ENCODE data around the gene TCOF1. TPM values are rescaled to one million over a fixed set of nuclear protein-coding genes. Genes with fewer than 3 reads are reported as not detected.

The TCOF1 gene
- total RNA-seq, 2 experiments from 2014 or later: 61.3 to 108 TPM

DNA sequence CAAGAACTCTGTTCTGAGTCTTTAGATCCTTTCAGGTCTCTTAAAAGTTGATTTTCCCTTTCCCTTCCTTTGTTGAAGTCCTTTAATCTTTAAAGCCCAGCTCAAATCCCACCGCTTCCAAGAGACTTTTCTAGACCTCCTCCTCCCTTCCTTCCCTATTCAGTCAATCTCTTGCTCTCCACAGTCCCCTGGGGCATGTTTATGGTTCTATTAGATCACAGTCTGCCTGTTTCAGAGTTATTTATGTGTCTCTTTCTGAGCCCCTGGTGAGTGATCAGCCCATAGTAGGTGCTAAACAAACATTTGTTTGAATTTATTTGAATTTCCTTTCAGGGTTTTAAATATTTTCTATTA, 47.6 kb upstream of the TCOF1 start:
- Histone ChIP-seq H3K4me1 (ENCODE audit: insufficient read depth, low read length, poor library complexity, severe bottlenecking) (no peaks in the 10 kb centered on the region), H3K9me3 (ENCODE audit: low read length) (no peaks in the 10 kb centered on the region), H3K4me2 (ENCODE audit: low read length) (no peak overlapping the region), H2AFZ (ENCODE audit: low read length) (no peak overlapping the region), H3K27ac (ENCODE audit: low read depth, low read length, poor library complexity, severe bottlenecking) (no peak overlapping the region), H3K36me3 (ENCODE audit: insufficient read depth, low read length) (no peaks in the 10 kb centered on the region), H3K4me3 (ENCODE audit: low read depth, low read length, poor library complexity, severe bottlenecking) (no peak overlapping the region), H3K79me2 (ENCODE audit: insufficient read depth, low read depth, low read length) (no peaks in the 10 kb centered on the region), H3K9me2 (ENCODE audit: insufficient read depth, low read length) (no peaks in the 10 kb centered on the region), H4K20me1 (ENCODE audit: insufficient read depth, low read length) (no peaks in the 10 kb centered on the region)
- POLR2A ChIA-PET: interaction anchor here (1.0 to 1.2 kb wide), 2 partner anchors 10 to 18 kb away, joined by 3 read pairs; no protein-coding TSS in a partner anchor
- BruUV-seq (replicated peaks): no TSS peak
- intact Hi-C loops (cut with micrococcal nuclease; ENCODE audit: unreplicated experiment): no loop called here
- CTCF ChIA-PET (ENCODE audit: unreplicated experiment): no interaction called here
- TF ChIP-seq EZH2phosphoT487 (IDR thresholded peaks at IDR 0.05; ENCODE audit: borderline replicate concordance, low read depth, low read length): no peak
- TF ChIP-seq, protein P1, sequence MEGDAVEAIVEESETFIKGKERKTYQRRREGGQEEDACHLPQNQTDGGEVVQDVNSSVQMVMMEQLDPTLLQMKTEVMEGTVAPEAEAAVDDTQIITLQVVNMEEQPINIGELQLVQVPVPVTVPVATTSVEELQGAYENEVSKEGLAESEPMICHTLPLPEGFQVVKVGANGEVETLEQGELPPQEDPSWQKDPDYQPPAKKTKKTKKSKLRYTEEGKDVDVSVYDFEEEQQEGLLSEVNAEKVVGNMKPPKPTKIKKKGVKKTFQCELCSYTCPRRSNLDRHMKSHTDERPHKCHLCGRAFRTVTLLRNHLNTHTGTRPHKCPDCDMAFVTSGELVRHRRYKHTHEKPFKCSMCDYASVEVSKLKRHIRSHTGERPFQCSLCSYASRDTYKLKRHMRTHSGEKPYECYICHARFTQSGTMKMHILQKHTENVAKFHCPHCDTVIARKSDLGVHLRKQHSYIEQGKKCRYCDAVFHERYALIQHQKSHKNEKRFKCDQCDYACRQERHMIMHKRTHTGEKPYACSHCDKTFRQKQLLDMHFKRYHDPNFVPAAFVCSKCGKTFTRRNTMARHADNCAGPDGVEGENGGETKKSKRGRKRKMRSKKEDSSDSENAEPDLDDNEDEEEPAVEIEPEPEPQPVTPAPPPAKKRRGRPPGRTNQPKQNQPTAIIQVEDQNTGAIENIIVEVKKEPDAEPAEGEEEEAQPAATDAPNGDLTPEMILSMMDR (conservative IDR thresholded peaks at IDR 0.05; ENCODE audit: low read length): no peak
- no peak for DNase-seq (ENCODE audit: low spot score)

DNA sequence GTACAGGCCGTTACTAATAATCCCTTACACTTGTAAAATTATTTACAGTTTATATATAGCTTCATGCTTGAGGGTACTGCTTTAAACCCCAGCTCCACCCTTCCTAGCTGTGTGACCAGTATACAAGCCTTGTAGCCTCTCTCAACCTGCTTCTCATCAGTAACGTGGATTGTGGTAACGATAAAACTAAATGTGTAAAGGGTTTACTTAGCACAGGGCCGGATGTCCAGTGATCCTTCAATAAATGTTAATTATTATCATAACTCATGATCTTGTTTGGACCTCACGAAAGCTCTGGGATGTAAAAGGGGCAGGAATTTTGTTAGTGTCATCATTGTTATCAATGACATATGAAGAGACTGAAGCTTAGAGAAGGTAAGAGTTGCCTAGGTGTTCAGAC, 47.3 kb upstream of the TCOF1 start:
- CTCF ChIA-PET (ENCODE audit: unreplicated experiment): no interaction called here
- DNase-seq (ENCODE audit: low spot score): no peak
- no peak overlapping the region for H3K4me3 ChIP-seq (ENCODE audit: low read depth, low read length, poor library complexity, severe bottlenecking)
- no TSS peak for BruUV-seq (replicated peaks)
- H3K79me2 ChIP-seq (ENCODE audit: insufficient read depth, low read depth, low read length): no peaks in the 10 kb centered on the region
- H3K9me3 ChIP-seq (ENCODE audit: low read length): no peaks in the 10 kb centered on the region
- no peaks in the 10 kb centered on the region for H4K20me1 ChIP-seq (ENCODE audit: insufficient read depth, low read length)
- TF ChIP-seq, protein P1 (conservative IDR thresholded peaks at IDR 0.05; ENCODE audit: low read length): no peak
- no peak for TF ChIP-seq EZH2phosphoT487 (IDR thresholded peaks at IDR 0.05; ENCODE audit: borderline replicate concordance, low read depth, low read length)
- H2AFZ ChIP-seq (ENCODE audit: low read length): no peak overlapping the region
- no peaks in the 10 kb centered on the region for H3K9me2 ChIP-seq (ENCODE audit: insufficient read depth, low read length)
- intact Hi-C loops (cut with micrococcal nuclease; ENCODE audit: unreplicated experiment): no loop called here
- no peaks in the 10 kb centered on the region for H3K36me3 ChIP-seq (ENCODE audit: insufficient read depth, low read length)
- no peak overlapping the region for H3K4me2 ChIP-seq (ENCODE audit: low read length)
- no peak overlapping the region for H3K27ac ChIP-seq (ENCODE audit: low read depth, low read length, poor library complexity, severe bottlenecking)
- H3K4me1 ChIP-seq (ENCODE audit: insufficient read depth, low read length, poor library complexity, severe bottlenecking): no peaks in the 10 kb centered on the region
- POLR2A ChIA-PET: interaction anchor here (1.0 to 1.2 kb wide), 2 partner anchors 10 to 18 kb away, joined by 3 read pairs; no protein-coding TSS in a partner anchor

DNA sequence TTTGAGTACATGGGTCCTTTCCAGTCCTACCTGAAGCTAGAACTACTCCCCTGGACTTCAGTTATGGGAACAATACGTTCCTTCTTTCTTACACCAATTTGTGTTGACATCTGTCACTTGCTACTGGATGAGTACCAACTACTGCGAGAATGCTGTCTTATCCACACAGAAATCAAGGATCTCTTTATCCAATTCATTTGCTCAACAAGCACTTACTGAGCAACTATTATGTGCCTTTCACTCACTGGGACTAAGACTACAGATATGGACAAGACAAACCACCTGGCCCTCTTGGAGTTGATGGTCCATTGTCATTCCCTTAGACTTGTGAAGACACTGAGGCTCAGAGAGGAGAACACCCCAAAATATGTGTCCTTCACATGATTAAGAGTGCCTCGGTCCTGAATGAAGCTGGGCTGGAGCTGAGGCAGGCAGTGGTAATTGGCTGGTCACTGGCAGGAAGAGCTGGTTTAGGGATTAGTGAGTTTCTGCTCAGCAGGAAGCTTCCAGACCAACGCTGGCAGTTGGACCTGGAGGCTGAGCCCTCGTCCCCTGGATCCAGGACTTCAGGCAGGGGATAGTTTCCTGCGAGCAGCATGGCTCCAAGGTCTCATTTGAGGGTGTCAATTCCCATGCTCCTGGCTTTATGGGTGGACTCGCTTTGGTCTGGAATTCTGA, 46.3 kb upstream of the TCOF1 start:
- Histone ChIP-seq H3K4me3 (ENCODE audit: low read depth, low read length, poor library complexity, severe bottlenecking) (no peak overlapping the region), H3K9me3 (ENCODE audit: low read length) (no peaks in the 10 kb centered on the region), H3K36me3 (ENCODE audit: insufficient read depth, low read length) (no peaks in the 10 kb centered on the region), H3K4me2 (ENCODE audit: low read length) (no peak overlapping the region), H4K20me1 (ENCODE audit: insufficient read depth, low read length) (no peaks in the 10 kb centered on the region), H3K9me2 (ENCODE audit: insufficient read depth, low read length) (no peaks in the 10 kb centered on the region), H2AFZ (ENCODE audit: low read length) (no peak overlapping the region), H3K27ac (ENCODE audit: low read depth, low read length, poor library complexity, severe bottlenecking) (no peak overlapping the region), H3K79me2 (ENCODE audit: insufficient read depth, low read depth, low read length) (no peaks in the 10 kb centered on the region), H3K4me1 (ENCODE audit: insufficient read depth, low read length, poor library complexity, severe bottlenecking) (no peaks in the 10 kb centered on the region)
- no peak for TF ChIP-seq EZH2phosphoT487 (IDR thresholded peaks at IDR 0.05; ENCODE audit: borderline replicate concordance, low read depth, low read length)
- TF ChIP-seq, protein P1 (conservative IDR thresholded peaks at IDR 0.05; ENCODE audit: low read length): no peak
- no peak for DNase-seq (ENCODE audit: low spot score)
- no TSS peak for BruUV-seq (replicated peaks)
- intact Hi-C loops (cut with micrococcal nuclease; ENCODE audit: unreplicated experiment): no loop called here
- ChIA-PET CTCF (ENCODE audit: unreplicated experiment) (no interaction called here), POLR2A (interaction anchor here (0.5 to 1.0 kb wide), 2 partner anchors 17 to 131 kb away, joined by 3 read pairs; no protein-coding TSS in a partner anchor)
